Dedifferentiated amniotic fluid mesenchymal stem cell (primary cell): ENCODE measurements around the gene ZNF622.

Experiments
- DNase-seq: peaks from one replicate; pipeline ENCODE4 v3.0.0-alpha.2; 2016; ENCODE audit errors: extremely low spot score

Gene ZNF622

GRCh38 chr5:16465544-16466432, at the start of gene ZNF622:
ZNF622 (minus strand) TSS chr5:16465800; CDS start chr5:16465665, 135 bp downstream.
- peak; percentile 81 for DNase-seq

GRCh38 chr5:16510098-16510497, 44.5 kb upstream of the ZNF622 start:
- no peak for DNase-seq

GRCh38 chr5:16508730-16509531, 43.3 kb upstream of the ZNF622 start:
- DNase-seq: no peak

DNA sequence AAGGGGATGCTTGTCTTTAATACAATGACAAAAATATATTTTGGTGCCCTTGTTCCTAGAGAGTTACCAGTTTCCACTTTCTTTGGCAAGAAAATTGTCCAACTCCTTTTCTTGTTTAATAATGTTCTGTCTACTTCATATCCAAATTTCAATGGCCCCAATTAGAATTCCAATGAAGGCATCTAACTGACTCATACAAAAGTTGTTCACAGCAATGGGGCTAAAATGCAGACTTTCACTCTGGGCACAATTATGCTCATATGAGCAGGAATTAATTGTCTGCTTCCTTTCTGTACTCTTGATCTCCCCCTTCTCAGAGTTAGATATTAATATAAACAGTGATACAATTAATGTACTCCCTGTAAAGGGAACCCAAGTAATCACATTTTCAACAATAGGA, 42.1 kb upstream of the ZNF622 start:
- DNase-seq: peak; percentile 19

DNA sequence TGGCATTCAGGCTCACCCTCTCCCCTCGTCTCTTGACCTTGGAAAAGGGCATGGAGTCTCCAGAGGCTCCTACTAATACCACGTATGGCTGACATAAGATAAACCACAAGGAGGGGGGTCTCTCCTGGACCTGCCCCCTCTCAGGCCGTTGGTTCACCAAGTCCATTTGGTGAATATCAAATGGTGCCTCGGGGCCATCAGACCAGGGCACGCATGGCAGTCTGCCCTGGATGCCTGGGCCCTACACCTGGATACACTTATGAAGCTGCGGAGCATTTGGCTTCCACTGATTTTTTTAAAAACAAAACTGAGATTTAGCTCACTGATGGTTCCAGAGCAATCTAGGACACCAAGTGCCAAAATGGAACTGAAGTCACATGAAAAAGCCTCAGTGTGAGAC, 40.3 kb upstream of the ZNF622 start:
- DNase-seq: no peak

GRCh38 chr5:16505140-16505891, 39.7 kb upstream of the ZNF622 start:
- no peak for DNase-seq

GRCh38 chr5:16504571-16504970, 39.0 kb upstream of the ZNF622 start:
- DNase-seq: no peak

GRCh38 chr5:16502866-16503265, 37.3 kb upstream of the ZNF622 start:
- DNase-seq: no peak

- no peak for DNase-seq
Measured at GRCh38 chr5:16500024-16500423, 34.4 kb upstream of the ZNF622 start.

GRCh38 chr5:16497546-16497945, 31.9 kb upstream of the ZNF622 start:
- DNase-seq: no peak

GRCh38 chr5:16493261-16493660, 27.7 kb upstream of the ZNF622 start:
- no peak for DNase-seq

DNA sequence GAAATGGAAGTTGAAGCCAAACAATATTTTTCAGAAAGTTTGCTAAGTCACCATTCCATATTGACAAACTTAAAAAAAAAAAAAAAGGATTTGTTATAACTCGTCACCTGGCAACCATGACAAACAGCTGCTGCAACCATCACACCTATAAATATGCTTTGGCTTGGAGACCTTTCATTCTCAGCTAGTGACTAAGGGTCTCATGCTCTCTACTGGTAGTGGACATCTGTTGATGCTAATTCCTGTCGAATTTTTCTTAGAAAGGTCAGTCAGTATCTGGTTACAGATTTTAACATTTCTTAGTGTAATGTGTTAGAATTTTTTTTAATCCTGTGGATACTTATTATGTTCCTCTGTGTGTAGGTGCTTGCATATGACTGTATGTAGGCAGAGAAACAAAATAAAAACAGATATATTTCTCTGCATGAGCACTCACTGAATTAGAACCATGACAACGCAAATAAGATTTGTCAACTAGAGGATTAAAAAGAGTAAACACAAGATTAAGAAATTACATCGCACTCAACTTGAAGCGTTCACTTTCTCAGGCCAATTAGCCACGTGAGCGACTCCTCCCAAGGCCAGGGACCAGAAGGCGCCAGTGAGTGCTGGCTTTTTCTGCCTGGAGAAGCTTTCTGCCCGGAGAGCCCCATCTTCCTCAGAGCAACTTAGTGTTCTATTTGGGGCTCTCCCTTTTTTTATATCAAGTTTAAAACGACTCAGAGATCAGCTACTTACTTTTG, 27.0 kb upstream of the ZNF622 start:
- peak; percentile 53 for DNase-seq

DNA sequence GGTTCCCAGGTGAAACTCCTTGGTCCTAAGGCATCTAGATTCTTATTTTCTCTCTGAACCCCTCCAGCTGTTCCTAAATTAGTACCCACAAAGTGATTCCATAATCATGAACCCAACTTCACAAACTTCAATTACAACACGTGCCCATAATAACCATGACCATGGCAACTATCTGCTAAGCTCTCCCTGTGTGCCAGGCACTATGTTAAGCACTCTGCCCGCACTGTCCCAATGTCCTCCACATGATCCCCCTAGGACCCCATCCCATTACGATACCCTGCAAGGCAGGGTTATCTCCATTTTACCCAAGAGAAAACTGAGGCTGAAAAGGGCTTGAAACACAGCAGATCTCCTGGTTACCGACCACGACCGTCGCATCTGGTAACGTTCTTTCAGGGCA, 25.3 kb upstream of the ZNF622 start:
- DNase-seq: no peak

- peak; percentile 74 for DNase-seq
Measured at GRCh38 chr5:16489322-16489791, 23.8 kb upstream of the ZNF622 start.

DNA sequence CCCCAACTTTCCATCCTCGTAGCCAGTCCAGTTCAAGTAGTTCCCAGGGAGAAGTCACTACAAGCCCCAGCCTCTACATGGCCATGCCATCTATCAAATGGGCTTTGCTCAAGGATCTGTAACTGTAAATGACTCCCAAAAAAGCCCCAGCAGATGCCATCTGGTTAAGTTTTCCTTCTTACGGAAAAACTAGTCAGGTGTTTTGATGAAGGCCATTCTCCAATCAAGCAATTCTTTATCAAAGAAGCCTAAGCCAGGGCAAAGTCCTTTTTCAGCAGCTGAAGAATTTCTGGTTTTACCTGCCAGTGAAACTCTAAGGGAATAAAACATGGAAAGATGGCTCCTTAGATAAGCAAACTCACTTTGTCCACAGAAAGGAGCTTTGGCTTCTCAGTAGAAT, 21.9 kb upstream of the ZNF622 start:
- DNase-seq: no peak

GRCh38 chr5:16486711-16487111, 21.1 kb upstream of the ZNF622 start:
- no peak for DNase-seq

- no peak for DNase-seq
Measured at GRCh38 chr5:16485656-16486055, 20.1 kb upstream of the ZNF622 start.

- no peak for DNase-seq
Measured at GRCh38 chr5:16484081-16484480, 18.5 kb upstream of the ZNF622 start.

DNA sequence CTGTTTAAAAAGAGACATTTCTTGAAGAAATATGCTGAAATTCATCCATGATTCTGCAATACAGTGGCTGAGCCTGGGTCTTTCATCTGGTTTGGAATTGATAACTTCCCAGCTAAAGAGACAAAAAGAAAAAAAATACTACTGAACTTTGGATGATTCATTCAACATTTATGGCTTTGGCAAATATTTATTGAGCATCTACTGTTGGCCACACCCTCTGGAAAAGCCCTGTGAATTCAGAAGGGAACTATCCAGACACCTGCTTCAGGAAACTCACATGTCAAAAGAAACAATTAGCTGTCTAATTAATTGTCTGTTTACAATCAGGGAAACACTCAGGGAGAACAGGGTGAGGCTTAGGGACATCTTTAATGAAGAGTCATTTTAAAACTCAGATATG, 17.8 kb upstream of the ZNF622 start:
- no peak for DNase-seq

DNA sequence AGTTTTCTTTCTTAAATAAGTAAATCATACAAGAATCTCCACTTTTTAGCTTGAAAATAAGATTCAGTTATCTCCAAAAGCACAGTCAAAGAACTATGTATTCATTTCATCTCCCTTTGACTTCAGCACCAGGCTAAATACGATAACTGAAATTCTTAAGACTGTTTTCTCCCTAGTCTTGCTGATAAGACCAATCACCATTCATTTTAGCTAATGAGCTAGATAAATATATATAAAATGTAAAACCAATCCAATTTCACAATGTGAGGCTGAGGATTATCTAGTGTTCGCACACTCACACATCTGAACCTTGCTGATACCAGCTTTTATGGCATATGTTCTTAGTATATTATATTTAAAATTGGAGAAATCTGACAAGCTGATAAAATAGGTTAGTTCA, 17.3 kb upstream of the ZNF622 start:
- no peak for DNase-seq

DNA sequence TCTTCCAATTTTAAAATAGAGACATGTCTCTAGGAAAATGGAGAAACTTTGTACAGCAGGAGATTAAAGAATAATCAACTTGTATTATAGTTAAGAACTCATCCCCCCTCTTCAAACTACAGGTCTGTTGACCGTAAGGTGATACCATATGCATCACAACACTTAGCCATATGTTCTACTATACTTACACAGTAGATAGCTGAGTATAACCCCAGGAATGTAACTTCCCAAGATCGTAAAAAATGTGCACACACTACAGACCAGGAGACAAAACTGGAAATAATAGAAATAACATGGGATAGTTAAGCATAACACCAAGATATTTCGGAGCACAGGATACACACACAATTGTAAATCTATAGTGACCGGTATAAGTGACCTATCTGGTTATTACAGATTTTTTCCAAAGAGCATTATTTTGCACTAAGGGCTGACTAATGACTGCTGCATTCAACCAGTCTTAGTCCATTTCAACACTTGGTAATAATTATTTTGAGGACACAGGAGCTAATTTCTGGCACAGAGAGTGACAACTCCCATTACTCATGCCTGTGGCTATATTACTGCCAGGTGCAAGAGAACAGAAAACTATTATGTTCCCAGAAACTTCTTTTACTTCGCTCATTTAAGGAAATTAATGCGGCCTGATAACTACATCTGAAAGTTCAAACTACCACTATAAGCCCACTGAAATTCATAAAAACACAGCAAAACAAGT, 15.4 kb upstream of the ZNF622 start:
- DNase-seq: no peak
